Measurements from ENCODE around the gene EXOC2. TPM values are rescaled to one million over a fixed set of nuclear protein-coding genes. Genes with fewer than 3 reads are reported as not detected.

Gene EXOC2
- total RNA-seq, 1 donor from 2014 or later, result 44.4 TPM

DNA sequence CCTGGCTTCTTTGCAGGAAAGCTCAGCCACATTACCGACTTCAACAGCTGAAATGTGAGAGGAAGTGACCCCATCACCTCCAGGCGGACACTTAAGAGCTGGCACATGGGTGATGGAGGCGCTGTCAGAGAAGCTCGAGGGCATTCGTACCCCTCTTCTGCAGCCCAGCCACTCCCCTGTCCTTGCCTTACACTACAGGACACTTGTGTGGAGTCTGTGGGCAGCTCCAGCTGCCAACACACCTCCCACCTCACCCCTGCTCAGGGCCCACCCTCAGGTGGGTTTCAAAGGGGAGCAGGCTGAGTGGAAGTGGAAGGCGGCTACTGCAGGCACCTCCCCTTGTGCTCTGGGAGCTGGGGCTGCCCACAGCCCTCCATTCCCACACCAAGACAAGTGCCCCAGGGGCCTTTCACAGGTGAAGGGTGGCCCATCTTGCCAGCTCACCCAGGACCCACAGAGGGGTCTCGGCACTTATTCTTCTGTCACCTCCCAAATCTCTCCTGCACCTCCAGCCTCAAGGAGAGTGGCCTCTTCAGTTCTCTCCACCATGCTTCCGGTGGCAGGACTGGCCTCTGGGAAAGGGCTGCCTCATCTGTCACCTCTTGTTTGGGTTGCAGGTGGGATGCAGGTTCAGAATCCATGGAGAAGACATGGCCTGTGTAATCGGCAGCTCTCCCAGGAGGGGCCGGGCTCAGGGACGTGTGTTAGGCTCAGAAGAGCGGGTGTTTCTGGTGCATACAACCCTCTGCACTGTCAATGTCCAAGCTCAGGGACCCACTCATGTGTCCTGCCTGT is 251.6 kb downstream of the EXOC2 start:
- Histone ChIP-seq H3K4me1 (ENCODE audit: insufficient read depth, low read length) (peaks cover 3% of the 10 kb centered on the region), H2AFZ (ENCODE audit: low read depth, low read length) (no peak overlapping the region), H3K4me3 (ENCODE audit: insufficient read depth, low read depth, low read length) (no peak overlapping the region), H4K20me1 (ENCODE audit: insufficient read depth, low read length) (no peaks in the 10 kb centered on the region), H3K27ac (ENCODE audit: low read depth, low read length) (no peak overlapping the region), H3K79me2 (ENCODE audit: insufficient read depth, low read length) (no peaks in the 10 kb centered on the region), H3K27me3 (ENCODE audit: insufficient read depth, low read length) (peaks cover 3% of the 10 kb centered on the region), H3K36me3 (ENCODE audit: insufficient read depth, low read length) (no peaks in the 10 kb centered on the region), H3K9ac (ENCODE audit: low read length) (no peak overlapping the region), H3K4me2 (ENCODE audit: low read length) (no peak overlapping the region), H3K9me3 (ENCODE audit: insufficient read depth, low read depth, low read length) (peaks cover 8% of the 10 kb centered on the region)
- Mint-ChIP-seq H3K9me3 (ENCODE audit: unreplicated experiment) (peaks cover 4% of the 10 kb centered on the region), H3K27ac (ENCODE audit: unreplicated experiment) (no peak overlapping the region), H3K4me3 (ENCODE audit: unreplicated experiment) (no peak overlapping the region), H3K27me3 (ENCODE audit: low read depth, unreplicated experiment) (peaks cover 61% of the 10 kb centered on the region), H3K36me3 (ENCODE audit: low read depth, unreplicated experiment) (no peaks in the 10 kb centered on the region), H3K4me1 (ENCODE audit: low read depth, unreplicated experiment) (peaks cover 4% of the 10 kb centered on the region)
- TF ChIP-seq, protein P1, sequence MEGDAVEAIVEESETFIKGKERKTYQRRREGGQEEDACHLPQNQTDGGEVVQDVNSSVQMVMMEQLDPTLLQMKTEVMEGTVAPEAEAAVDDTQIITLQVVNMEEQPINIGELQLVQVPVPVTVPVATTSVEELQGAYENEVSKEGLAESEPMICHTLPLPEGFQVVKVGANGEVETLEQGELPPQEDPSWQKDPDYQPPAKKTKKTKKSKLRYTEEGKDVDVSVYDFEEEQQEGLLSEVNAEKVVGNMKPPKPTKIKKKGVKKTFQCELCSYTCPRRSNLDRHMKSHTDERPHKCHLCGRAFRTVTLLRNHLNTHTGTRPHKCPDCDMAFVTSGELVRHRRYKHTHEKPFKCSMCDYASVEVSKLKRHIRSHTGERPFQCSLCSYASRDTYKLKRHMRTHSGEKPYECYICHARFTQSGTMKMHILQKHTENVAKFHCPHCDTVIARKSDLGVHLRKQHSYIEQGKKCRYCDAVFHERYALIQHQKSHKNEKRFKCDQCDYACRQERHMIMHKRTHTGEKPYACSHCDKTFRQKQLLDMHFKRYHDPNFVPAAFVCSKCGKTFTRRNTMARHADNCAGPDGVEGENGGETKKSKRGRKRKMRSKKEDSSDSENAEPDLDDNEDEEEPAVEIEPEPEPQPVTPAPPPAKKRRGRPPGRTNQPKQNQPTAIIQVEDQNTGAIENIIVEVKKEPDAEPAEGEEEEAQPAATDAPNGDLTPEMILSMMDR (IDR thresholded peaks at IDR 0.05; ENCODE audit: insufficient read depth, low read depth, low read length), result no peak
- TF ChIP-seq EZH2 (IDR thresholded peaks at IDR 0.05; ENCODE audit: insufficient read depth, low read length), result no peak
- no peak for DNase-seq (ENCODE audit: low read depth)
- no peak for FAIRE-seq

DNA sequence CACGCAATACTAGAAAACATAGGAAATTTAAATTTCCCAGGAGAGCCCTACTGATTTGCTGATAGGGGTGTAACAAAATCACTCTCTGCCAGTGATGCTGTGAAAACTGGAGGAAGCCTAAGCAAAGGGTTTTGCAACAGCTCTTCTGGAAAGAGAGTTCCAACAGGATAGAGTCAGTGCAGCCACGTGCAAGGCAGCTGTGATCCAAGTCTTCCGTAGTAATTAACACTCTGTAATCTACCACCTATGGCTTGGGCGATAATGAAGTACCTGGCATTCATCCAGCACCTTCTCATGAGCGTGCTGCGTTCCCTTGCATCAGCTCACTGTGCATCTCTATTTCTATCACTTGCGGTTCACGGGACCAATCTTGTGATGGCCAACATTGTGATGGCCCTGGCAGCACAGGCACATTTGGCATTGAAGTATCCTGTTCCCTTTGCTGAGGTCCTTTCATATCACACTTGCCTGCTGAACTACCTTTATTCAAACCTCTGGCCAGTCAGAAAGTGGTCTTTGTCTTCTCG is 253.2 kb downstream of the EXOC2 start:
- Histone ChIP-seq H2AFZ (ENCODE audit: low read depth, low read length) (no peak overlapping the region), H3K79me2 (ENCODE audit: insufficient read depth, low read length) (no peaks in the 10 kb centered on the region), H3K27me3 (ENCODE audit: insufficient read depth, low read length) (peaks cover 3% of the 10 kb centered on the region), H3K9me3 (ENCODE audit: insufficient read depth, low read depth, low read length) (peaks cover 8% of the 10 kb centered on the region), H3K4me3 (ENCODE audit: insufficient read depth, low read depth, low read length) (no peak overlapping the region), H3K4me2 (ENCODE audit: low read length) (no peak overlapping the region), H3K27ac (ENCODE audit: low read depth, low read length) (no peak overlapping the region), H3K9ac (ENCODE audit: low read length) (no peak overlapping the region), H4K20me1 (ENCODE audit: insufficient read depth, low read length) (no peaks in the 10 kb centered on the region), H3K4me1 (ENCODE audit: insufficient read depth, low read length) (peaks cover 3% of the 10 kb centered on the region), H3K36me3 (ENCODE audit: insufficient read depth, low read length) (no peaks in the 10 kb centered on the region)
- no peak for DNase-seq (ENCODE audit: low read depth)
- Mint-ChIP-seq H3K27ac (ENCODE audit: unreplicated experiment) (no peak overlapping the region), H3K4me1 (ENCODE audit: low read depth, unreplicated experiment) (peaks cover 5% of the 10 kb centered on the region), H3K36me3 (ENCODE audit: low read depth, unreplicated experiment) (no peaks in the 10 kb centered on the region), H3K27me3 (ENCODE audit: low read depth, unreplicated experiment) (peaks cover 54% of the 10 kb centered on the region), H3K4me3 (ENCODE audit: unreplicated experiment) (no peak overlapping the region), H3K9me3 (ENCODE audit: unreplicated experiment) (peaks cover 6% of the 10 kb centered on the region)
- TF ChIP-seq, protein P1 (IDR thresholded peaks at IDR 0.05; ENCODE audit: insufficient read depth, low read depth, low read length), result no peak
- TF ChIP-seq EZH2 (IDR thresholded peaks at IDR 0.05; ENCODE audit: insufficient read depth, low read length), result no peak
- no peak for FAIRE-seq
